Lower leg skin (tissue), 3 donors: ENCODE measurements around the gene C19orf33.

Source experiments
- CTCF ChIP-seq, 3 donors: fragments of 450-650 bp; IDR thresholded peaks; one replicate each; pipeline ENCODE4 v1.5.1; 2016; ENCODE audit warnings: antibody characterized with exemption in 3 of 3, mild to moderate bottlenecking in 3 of 3, moderate library complexity in 2 of 3
- POLR2A ChIP-seq, 2 donors: fragments of 450-650 bp; IDR thresholded peaks; one replicate each; pipeline ENCODE4 v1.6.1; 2016 to 2017; ENCODE audit warnings: antibody characterized with exemption in 2 of 2, mild to moderate bottlenecking in 1 of 2, moderate library complexity in 1 of 2

- TF ChIP-seq CTCF (IDR thresholded peaks at IDR 0.05) (no peak), POLR2A (IDR thresholded peaks at IDR 0.05) (no peak)
These were observed 17.7 kb downstream of the C19orf33 start for GRCh38 chr19:38321646-38322196.
